ENCODE measurements around the gene RASA3.

The RASA3 gene

DNA sequence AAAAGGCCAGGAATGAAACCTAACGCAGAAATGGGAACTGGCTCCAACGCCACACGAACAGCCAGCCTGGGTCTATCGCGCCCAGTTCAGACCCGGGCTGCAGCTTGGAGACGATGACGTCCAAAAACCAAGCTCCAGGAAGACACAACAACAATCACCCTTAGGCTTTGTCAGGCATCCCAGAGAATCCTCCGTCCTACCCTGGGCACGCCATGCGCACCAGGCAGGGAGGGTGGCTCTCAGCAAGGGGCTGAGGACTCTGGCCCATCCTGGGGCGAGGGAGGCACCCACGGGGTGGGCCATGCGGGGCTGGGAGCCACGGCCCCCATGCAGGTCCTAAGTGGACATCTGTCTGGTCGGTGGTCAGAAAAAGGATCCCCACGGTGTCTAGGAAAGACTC is 9.0 kb downstream of the RASA3 start:
- Histone ChIP-seq H3K27ac (no peak overlapping the region), H3K4me3 (no peak overlapping the region)
- TF ChIP-seq, protein P1, sequence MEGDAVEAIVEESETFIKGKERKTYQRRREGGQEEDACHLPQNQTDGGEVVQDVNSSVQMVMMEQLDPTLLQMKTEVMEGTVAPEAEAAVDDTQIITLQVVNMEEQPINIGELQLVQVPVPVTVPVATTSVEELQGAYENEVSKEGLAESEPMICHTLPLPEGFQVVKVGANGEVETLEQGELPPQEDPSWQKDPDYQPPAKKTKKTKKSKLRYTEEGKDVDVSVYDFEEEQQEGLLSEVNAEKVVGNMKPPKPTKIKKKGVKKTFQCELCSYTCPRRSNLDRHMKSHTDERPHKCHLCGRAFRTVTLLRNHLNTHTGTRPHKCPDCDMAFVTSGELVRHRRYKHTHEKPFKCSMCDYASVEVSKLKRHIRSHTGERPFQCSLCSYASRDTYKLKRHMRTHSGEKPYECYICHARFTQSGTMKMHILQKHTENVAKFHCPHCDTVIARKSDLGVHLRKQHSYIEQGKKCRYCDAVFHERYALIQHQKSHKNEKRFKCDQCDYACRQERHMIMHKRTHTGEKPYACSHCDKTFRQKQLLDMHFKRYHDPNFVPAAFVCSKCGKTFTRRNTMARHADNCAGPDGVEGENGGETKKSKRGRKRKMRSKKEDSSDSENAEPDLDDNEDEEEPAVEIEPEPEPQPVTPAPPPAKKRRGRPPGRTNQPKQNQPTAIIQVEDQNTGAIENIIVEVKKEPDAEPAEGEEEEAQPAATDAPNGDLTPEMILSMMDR (IDR thresholded peaks at IDR 0.05), result no peak
- no peak for DNase-seq (ENCODE audit: low spot score)

DNA sequence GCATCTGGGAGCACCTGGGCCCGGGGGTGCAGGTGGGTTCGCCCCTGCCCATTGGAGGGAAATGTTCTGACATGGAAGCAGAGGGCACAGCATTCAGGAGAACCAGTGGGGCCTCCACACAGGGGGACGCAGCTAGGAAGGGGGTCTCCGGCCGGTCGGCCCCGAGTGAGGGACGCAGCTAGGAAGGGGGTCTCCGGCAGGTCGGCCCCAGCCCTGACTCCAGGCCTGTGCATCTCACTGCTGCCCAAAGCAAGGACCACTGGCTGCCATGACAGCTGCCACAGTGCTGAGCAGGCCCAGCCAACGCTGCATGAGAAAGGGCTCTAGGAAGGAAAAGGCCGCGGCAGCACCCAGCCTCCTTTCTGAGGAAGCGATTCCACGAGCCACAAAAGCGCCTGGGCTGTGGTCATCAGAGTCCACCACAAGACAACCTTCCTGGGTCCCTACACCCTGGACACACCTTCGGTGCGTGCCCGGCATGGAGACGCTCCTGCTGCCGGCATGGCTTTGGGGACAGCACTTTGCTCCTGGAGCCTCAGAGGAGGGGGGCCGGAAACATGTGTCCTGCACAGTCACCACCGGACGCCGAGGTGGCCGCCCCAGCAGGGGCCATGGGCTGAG is 9.7 kb downstream of the RASA3 start:
- Histone ChIP-seq H3K27ac (no peak overlapping the region), H3K4me3 (no peak overlapping the region)
- TF ChIP-seq, protein P1 (IDR thresholded peaks at IDR 0.05), result no peak
- no peak for DNase-seq (ENCODE audit: low spot score)

DNA sequence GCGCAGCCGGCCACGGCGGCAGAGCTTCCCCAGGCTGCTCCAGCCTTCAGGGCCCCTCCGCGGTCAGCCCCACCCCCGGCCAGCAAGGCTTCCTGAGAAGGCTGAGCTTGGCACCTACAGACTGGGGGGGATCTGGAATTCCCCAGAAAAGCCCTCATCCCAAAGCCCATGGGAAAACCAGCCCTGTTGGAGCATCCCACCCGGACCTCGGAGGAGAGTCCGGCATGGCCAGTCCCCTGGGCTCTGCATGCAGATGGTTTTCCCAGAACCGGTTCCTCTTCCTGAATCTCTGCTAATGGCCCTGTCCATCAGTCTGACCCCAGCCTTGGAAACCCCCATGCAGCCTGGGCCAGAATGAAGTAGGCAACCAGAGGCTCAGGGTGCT is 10.3 kb downstream of the RASA3 start:
- Histone ChIP-seq H3K4me3 (no peak overlapping the region), H3K27ac (peak overlapping the region in 1 of 2 donors; percentile 35)
- DNase-seq (ENCODE audit: low spot score), result no peak
- TF ChIP-seq, protein P1 (IDR thresholded peaks at IDR 0.05), result no peak

GRCh38 chr13:114121496-114122126 is 10.8 kb downstream of the RASA3 start:
- TF ChIP-seq, protein P1 (IDR thresholded peaks at IDR 0.05), result no peak
- Histone ChIP-seq H3K27ac (peak overlapping the region in 1 of 2 donors; percentile 35), H3K4me3 (no peak overlapping the region)
- DNase-seq (ENCODE audit: low spot score), result no peak

- TF ChIP-seq, protein P1 (IDR thresholded peaks at IDR 0.05), result no peak
- peak overlapping the region; percentile 46 to 81 for H3K27ac ChIP-seq
- no peak overlapping the region for H3K4me3 ChIP-seq
- DNase-seq (ENCODE audit: low spot score), result no peak
Observed at GRCh38 chr13:114121031-114121430, 11.4 kb downstream of the RASA3 start.

- no peak for DNase-seq (ENCODE audit: low spot score)
- peak overlapping the region; percentile 46 to 81 for H3K27ac ChIP-seq
- TF ChIP-seq, protein P1 (IDR thresholded peaks at IDR 0.05), result no peak
- H3K4me3 ChIP-seq, result no peak overlapping the region
Observed at GRCh38 chr13:114120591-114121011, 11.8 kb downstream of the RASA3 start.

- TF ChIP-seq, protein P1 (IDR thresholded peaks at IDR 0.05), result no peak
- Histone ChIP-seq H3K4me3 (peak overlapping the region; percentile 65), H3K27ac (peak overlapping the region; percentile 74 to 94)
- no peak for DNase-seq (ENCODE audit: low spot score)
Observed at GRCh38 chr13:114119196-114119595, 13.2 kb downstream of the RASA3 start.
